ENCODE data around the gene XPO4. TPM values are rescaled to one million over a fixed set of nuclear protein-coding genes. Genes with fewer than 3 reads are reported as not detected.

Gene XPO4
- total and polyA plus RNA-seq, 10 of the 15 experiments (the other 5 are each of a cell fraction or from before 2014, with no cell fraction given): 3.6 to 24.9 (median 18.4) TPM

GRCh38 chr13:20901668-20902437 is 693 bp downstream of the XPO4 start:
- H3K27me3 ChIP-seq (replicated peaks in 1 of 2; ENCODE audit: control insufficient read depth in 2 of 2, insufficient read depth in 2 of 2, low read length in 1 of 2): no peaks in the 10 kb centered on the region
- DNase-seq (ENCODE audit: low read depth, low spot score): no peak
- peak overlapping the region; percentile 89 for H3K9ac ChIP-seq (ENCODE audit: control insufficient read depth, insufficient read depth, low read length)
- TF ChIP-seq BHLHE40 (IDR thresholded peaks at IDR 0.05; ENCODE audit: borderline replicate concordance in 1 of 2, low read depth in 2 of 2, low read length in 1 of 2) (peak in 1 of 2 experiments; percentile 13; a peak in 1 of 4 replicates), MXI1 (IDR thresholded peaks at IDR 0.05; ENCODE audit: low read depth, low read length) (peak; percentile 69), RCOR1 (conservative IDR thresholded peaks at IDR 0.05; ENCODE audit: low read depth, low read length) (no peak), NBN (IDR thresholded peaks at IDR 0.05) (0 out of 2 replicates have a peak, but pooled peaks have one; percentile 13)
- TF ChIP-seq, protein P1, sequence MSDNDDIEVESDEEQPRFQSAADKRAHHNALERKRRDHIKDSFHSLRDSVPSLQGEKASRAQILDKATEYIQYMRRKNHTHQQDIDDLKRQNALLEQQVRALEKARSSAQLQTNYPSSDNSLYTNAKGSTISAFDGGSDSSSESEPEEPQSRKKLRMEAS (IDR thresholded peaks at IDR 0.05; ENCODE audit: low read depth, low read length): peak; percentile 50; the same call in 1 of the 2 replicates
- H4K20me1 ChIP-seq (ENCODE audit: control insufficient read depth, insufficient read depth): no peaks in the 10 kb centered on the region
- H3K9me3 ChIP-seq (replicated peaks; ENCODE audit: control insufficient read depth, insufficient read depth, low read length): no peaks in the 10 kb centered on the region
- peaks cover 0 to 3% of the 10 kb centered on the region in 2 experiments; a peak in 1 of 4 replicates for H3K36me3 ChIP-seq (ENCODE audit: control insufficient read depth in 2 of 2, insufficient read depth in 2 of 2, low read length in 1 of 2)
- peaks cover 52% of the 10 kb centered on the region for H3K79me2 ChIP-seq (ENCODE audit: control insufficient read depth, insufficient read depth, low read length)
- intact Hi-C loops (cut with micrococcal nuclease; ENCODE audit: unreplicated experiment): no loop called here
- H3K4me3 ChIP-seq: peak overlapping the region; percentile 82
- 1% methylated on average over 21 of the region's 21 CpGs for WGBS (ENCODE audit: insufficient coverage, insufficient replicate concordance, low lambda C conversion rate, missing lambda C conversion rate)
- H3K4me1 ChIP-seq (ENCODE audit: control insufficient read depth, insufficient read depth, low read length): 0 out of 2 replicates have a peak, but pooled peaks cover 5% of the 10 kb centered on the region
- BruUV-seq (replicated peaks): TSS peak; percentile 71
- SMC1A ChIA-PET (ENCODE audit: uncharacterized antibody, unreplicated experiment): interaction anchor here (1.0 to 1.5 kb wide), 2 partner anchors 29 to 53 kb away, joined by 3 read pairs; no protein-coding TSS in a partner anchor
- POLR2A ChIA-PET: interaction anchor here (0.8 to 1.2 kb wide), 3 partner anchors 24 to 128 kb away, joined by 3 read pairs; partner anchors contain the start of gene EEF1AKMT1
- peak overlapping the region; percentile 75 for H3K27ac ChIP-seq (ENCODE audit: control insufficient read depth, insufficient read depth)
- peak overlapping the region; percentile 80 for H3K4me2 ChIP-seq (ENCODE audit: control insufficient read depth, insufficient read depth)
- H2AFZ ChIP-seq (ENCODE audit: control insufficient read depth, low read depth, low read length): peak overlapping the region; percentile 64; the same call in 1 of the 2 replicates
- RAD21 ChIA-PET (ENCODE audit: unreplicated experiment): no interaction called here
- ATAC-seq: peak; percentile 71
- FAIRE-seq: no peak
- CTCF ChIA-PET: interaction anchor here (0.6 to 1.8 kb wide), 3 partner anchors 73 to 528 kb away, joined by 3 to 9 read pairs (median 3); no protein-coding TSS in a partner anchor
- in situ Hi-C loops (cut with MboI): no loop called here

Measured in GM12878 (cell line).